ENCODE measurements around the gene FBXW4.

FBXW4 gene

GRCh38 chr10:101580486-101581399, 114.2 kb downstream of the FBXW4 start:
- DNase-seq (ENCODE audit: low read depth), result no peak

- DNase-seq (ENCODE audit: low read depth), result no peak
Measured at GRCh38 chr10:101579516-101579870, 115.5 kb downstream of the FBXW4 start.

GRCh38 chr10:101578803-101579515, 116.0 kb downstream of the FBXW4 start:
- no peak for DNase-seq (ENCODE audit: low read depth)

- DNase-seq (ENCODE audit: low read depth), result no peak
Measured at GRCh38 chr10:101578192-101578591, 116.8 kb downstream of the FBXW4 start.

- no peak for DNase-seq (ENCODE audit: low read depth)
Measured at GRCh38 chr10:101577121-101577871, 117.7 kb downstream of the FBXW4 start.

- DNase-seq (ENCODE audit: low read depth), result no peak
Measured at GRCh38 chr10:101576211-101576863, 118.6 kb downstream of the FBXW4 start.

GRCh38 chr10:101575580-101576210, 119.3 kb downstream of the FBXW4 start:
- no peak for DNase-seq (ENCODE audit: low read depth)

- DNase-seq (ENCODE audit: low read depth), result no peak
Measured at GRCh38 chr10:101575091-101575490, 119.9 kb downstream of the FBXW4 start.

GRCh38 chr10:101573885-101574753, 120.9 kb downstream of the FBXW4 start:
- no peak for DNase-seq (ENCODE audit: low read depth)

GRCh38 chr10:101572785-101573184, 122.2 kb downstream of the FBXW4 start:
- no peak for DNase-seq (ENCODE audit: low read depth)

GRCh38 chr10:101572126-101572525, 122.8 kb downstream of the FBXW4 start:
- DNase-seq (ENCODE audit: low read depth), result no peak

GRCh38 chr10:101571271-101571925, 123.6 kb downstream of the FBXW4 start:
- no peak for DNase-seq (ENCODE audit: low read depth)

- DNase-seq (ENCODE audit: low read depth), result no peak
Measured at GRCh38 chr10:101570428-101571270, 124.3 kb downstream of the FBXW4 start.

- peak; percentile 62 for DNase-seq (ENCODE audit: low read depth)
Measured at GRCh38 chr10:101569622-101570427, 125.1 kb downstream of the FBXW4 start.

- no peak for DNase-seq (ENCODE audit: low read depth)
Measured at GRCh38 chr10:101569323-101569621, 125.7 kb downstream of the FBXW4 start.

GRCh38 chr10:101568054-101568745, 126.8 kb downstream of the FBXW4 start:
- no peak for DNase-seq (ENCODE audit: low read depth)

GRCh38 chr10:101567165-101568006, 127.6 kb downstream of the FBXW4 start:
- DNase-seq (ENCODE audit: low read depth), result no peak

Measured in T follicular helper cell (primary cell).